Measurements from ENCODE around the gene ITGB8.

The ITGB8 gene

DNA sequence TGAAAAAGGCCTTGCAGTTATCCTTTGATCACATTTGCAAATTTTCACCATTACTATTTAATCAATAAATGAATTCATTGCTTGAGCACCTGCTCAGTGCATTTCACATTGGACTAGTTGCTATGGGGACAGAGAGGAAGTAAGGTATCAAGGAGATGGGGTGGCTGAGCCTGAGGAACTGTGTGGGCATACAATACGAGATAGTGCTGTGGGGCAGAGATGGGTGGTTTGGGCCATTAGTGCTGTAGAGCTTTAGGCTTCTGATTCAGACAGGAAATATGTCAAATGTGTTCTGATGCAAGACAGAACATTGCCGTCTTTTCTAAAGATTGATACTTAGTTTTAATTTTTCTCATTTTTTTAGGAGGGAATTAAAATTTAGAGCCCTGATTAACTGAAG, 13.2 kb downstream of the ITGB8 start:
- peak; percentile 69 for DNase-seq

DNA sequence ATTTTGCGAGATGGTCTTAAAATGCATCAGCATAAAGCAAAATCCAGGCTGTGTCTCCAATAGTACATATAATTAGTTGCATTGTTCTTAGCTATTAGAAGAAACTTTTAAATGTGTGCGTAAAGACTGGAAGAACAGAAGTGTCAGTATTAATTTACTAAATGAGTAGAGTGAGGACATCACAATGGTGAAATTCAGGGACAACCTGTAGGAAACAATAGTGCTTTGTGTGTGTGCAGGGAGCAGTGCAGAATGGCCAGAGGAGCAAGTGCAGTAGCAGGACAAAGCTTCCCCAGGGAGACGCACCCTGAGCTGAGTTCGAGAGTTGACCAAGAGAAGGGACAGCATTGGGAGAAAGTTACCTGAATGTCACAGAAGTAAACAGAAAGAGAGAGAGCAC, 13.7 kb downstream of the ITGB8 start:
- peak; percentile 71 for DNase-seq

GRCh38 chr7:20346577-20346976, 15.9 kb downstream of the ITGB8 start:
- DNase-seq, result no peak

GRCh38 chr7:20347680-20348079, 17.0 kb downstream of the ITGB8 start:
- no peak for DNase-seq

DNA sequence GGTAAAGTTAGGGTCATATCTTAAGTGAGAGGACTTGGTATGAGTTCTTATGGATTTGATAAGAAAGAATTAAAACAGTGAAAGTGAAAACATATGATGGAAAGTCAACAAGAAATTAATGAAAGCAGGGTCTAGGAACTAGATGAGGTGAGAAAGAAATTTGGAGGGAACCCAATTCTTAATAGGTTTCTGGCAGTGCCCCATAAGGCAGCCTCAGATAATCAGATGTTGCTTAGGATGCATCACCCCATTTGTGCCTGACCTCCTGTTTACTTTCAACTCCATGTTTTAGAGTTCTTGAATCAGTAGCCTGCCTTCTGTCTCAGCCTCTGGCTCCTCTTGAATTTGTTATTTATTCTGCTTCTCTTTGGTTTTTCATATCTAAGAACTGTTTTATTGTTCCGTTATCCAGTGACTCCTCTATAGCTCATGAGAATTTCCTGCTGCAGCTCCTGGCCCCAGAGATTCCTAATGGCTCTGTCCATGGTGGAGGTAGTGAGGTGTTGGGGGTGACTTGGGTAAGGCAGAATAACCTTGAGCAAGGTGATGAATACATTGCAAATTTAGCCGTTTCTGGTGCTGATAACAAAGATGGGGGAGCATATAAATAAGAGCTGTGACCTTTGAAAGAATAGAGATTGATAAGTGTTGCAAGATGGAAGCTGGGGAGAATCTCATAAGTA, 17.6 kb downstream of the ITGB8 start:
- no peak for DNase-seq

GRCh38 chr7:20350518-20350951, 19.8 kb downstream of the ITGB8 start:
- no peak for DNase-seq

DNA sequence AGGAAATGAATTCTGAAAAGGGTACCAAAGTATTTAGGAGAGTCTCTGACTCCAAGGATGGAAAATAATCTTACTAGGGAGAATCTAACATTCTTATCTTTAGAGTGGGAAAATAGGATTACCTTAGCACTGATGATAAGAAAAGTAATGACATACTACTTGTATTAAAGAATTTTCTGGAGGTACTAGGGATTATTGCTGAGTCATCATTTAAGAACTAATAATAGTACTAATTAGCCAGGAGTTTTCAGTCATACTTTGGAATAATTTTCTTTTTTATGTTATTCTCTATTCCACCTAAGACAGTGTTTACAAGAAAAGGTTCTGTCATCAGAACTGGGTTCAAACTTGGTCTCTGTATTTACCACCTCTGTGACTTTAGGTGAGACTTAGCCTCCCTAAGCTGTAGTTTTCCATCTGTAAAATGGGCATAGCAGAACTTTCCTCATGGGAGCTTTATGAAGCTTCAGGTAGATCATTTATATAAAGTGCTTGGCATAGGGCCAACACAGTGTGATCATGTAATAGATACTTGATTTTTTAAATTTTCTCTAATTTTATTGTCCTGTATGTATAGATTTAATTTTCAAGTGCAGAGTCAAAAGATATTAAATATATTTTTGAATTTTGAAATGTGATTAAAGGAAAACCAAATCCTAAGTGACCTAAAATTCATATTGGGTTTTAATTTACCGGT, 20.4 kb downstream of the ITGB8 start:
- no peak for DNase-seq

GRCh38 chr7:20351901-20352300, 21.2 kb downstream of the ITGB8 start:
- no peak for DNase-seq

DNA sequence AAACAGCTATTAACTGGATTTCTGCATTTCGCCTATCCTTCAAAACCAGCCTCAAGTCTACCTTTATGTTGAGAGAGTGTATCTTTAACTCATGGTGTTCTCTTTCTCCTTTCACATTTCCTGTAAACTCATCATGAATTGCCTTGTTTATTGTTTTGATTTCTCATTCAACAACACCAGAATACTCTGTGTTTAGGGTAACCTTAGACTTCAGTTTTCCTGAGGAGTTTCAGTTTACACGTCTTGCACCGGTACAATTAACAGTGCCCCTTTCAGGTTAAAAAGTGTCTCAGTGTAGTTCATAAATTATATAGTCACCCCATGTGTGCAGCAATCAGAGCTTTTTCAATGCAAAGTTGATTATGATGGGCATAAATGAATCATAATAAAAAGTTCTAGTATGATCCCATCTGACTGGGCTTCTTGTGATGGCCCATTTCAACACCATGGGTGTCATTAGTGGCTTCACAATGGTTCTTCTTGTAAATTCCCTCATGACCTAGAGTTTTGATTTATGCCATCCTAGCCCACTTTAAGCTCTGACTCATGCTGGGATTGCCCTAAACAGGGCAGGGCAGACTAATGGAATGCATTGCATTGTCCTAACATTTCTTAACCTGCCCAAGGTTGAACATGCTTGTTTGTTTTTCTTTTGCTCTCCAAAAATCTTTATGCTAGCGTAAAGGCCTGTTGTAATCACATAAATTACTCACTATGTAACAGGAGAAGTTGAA, 22.0 kb downstream of the ITGB8 start:
- no peak for DNase-seq

DNA sequence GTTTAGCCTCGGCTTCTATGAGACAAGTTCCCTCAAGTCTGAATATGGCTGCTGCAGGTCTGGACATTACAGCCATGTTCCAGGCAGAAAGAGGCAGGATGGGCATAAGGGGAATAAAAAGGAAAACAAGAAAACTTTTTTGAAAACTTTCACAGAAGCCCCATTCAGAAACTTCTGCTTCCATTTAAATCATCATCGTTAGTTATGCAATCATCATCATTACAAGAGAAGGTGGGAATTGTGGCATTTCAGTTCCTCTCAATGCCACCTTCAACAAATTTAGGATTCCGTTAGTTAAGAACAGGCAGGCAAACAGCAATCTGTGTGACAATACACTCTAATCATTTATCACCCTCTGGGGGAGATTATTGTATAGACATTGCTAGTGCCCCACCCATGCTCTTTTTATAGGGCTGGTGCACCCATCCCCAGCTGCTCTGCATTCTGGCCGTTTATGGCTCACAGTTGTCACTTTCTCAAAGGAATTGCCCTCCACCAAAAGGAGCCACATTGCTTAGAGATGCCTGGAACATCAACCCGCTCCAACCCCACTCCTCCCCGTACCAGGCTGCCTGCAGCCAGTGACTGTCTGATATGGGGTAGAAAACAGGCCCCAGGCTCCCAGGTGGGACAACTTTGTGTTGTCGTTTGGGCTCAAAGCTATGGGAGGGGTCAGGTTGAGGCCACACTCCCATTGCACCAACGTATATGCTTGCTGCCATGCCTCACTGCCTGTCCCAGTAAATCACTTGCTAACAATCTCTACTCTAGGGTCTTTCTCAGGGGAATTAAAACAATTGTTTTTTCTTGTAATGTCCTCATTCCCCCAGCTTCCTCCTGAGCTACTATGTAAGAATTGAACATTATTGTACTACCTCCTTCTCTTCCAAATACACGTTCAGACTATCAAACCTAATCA, 24.2 kb downstream of the ITGB8 start:
- DNase-seq, result no peak

DNA sequence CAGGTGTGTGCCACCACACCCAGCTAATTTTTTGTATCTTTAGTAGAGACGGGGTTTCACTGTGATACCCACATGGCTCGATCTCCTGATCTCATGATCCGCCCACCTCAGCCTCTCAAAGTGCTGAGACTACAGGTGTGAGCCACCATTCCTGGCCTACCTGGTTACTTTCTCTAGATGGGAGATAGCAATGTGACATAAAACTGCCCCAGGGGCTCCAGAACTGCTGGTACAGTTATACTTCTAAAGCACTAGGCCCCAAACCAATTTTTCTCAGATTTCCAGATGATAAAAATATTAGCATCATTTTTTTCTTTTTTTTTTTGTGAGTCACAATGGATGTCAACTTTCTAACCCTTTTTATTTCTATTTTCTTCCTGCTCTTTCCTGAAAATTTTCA, 27.4 kb downstream of the ITGB8 start:
- no peak for DNase-seq

DNA sequence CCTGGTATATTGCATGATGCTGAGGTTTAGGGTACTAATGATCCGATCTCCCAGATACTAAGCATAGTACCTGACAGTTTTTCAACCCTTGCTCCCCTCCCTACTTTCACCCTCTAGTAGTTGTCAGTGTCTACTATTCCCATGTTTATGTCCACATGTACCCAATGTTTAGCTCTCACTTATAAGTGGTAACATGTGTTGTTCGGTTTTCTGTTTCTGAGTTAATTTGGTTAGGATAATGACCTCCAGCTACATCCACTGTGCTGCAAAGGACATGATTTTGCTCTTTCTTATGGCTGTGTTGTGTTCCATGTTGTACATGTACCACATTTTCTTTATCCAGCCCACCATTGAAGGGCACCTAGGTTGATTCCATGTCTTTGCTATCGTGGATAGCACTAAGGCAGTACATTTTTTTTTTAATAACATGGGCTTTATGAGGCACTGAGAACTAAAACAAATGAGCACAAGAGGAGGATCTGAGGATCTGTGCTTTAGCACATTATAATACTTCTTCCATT, 28.1 kb downstream of the ITGB8 start:
- no peak for DNase-seq

DNA sequence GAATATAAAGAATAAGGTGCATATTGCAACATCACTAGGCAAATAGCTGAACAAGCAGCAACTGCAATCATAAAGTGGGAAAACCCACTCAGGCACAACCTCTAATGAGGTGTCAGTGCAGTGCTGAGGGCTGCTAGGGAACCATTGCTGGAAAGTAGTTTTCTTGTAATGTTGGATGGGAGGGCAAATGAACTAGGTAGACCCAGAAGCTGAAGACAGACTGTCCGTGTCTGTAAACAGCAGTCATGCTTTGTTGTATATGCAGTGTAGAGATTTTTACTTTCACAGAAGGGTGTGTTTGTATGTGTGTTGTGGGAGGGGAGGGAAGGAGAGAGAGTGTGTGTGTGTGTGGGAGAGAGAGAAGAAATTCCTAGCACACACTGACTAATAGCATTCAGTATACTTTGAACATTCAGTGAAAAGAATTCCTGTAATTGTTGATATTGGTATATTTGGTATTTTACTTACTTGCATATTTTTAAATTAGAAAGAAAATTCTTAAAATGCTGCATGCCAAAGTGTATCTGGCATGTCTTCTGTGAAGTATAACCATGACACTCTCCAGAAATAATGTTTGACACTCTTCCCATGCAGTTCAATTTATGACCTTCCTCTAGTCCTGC, 28.8 kb downstream of the ITGB8 start:
- DNase-seq, result no peak

DNA sequence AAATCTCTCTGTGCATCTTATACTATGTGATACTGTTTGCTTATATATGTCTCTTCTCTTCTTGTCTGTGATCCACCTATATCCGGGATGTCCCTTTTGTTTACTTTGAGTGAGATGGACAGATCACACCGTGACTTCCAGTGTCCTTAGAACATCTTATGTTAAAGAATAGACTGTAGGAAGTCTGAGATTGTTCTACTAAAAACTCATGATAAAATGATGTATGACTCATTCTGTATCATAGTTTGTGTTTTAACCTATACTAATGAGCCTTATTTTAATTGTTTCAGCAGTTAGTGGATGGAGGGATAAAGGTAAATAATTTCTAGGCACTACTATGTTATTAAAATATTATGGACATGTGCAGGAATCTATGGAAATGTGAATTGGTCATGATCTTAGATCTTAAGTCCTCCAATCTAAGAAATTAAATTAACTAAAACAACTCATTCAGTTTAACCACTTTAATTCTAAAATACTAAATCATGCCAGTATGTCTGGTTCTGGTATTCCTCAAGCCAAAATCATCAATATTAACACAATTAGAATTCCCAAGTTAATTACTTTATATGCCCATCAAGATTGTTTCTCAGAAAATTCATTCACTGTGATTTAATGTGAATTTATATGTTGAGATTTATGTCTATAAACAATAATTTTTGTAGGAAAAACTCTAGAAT, 32.0 kb downstream of the ITGB8 start:
- DNase-seq, result no peak

- DNase-seq, result no peak
Measured at GRCh38 chr7:20364571-20365196, 34.0 kb downstream of the ITGB8 start.

DNA sequence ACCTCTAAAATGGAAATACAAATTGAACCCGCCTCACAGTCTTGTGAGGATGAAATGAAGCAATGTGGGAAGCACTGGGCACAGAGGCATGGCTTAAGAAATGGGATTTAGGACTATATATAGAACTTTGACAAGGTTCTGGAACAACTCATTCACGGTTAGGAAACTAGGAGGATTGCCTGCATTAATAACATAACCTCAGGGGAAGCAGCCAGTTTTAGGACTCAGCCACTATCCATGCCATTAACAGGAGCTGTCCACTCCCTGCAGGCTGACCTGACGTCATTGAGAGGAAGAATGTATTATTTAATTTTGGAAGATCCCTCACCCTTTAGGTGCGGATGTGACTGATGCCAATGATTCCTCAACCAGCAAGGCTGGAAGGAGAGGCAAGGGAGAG, 34.8 kb downstream of the ITGB8 start:
- DNase-seq, result no peak

GRCh38 chr7:20374399-20374798, 43.7 kb downstream of the ITGB8 start:
- no peak for DNase-seq

- DNase-seq, result no peak
Measured at GRCh38 chr7:20376796-20377195, 46.1 kb downstream of the ITGB8 start.

GRCh38 chr7:20381406-20382034, 50.8 kb downstream of the ITGB8 start:
- no peak for DNase-seq

DNA sequence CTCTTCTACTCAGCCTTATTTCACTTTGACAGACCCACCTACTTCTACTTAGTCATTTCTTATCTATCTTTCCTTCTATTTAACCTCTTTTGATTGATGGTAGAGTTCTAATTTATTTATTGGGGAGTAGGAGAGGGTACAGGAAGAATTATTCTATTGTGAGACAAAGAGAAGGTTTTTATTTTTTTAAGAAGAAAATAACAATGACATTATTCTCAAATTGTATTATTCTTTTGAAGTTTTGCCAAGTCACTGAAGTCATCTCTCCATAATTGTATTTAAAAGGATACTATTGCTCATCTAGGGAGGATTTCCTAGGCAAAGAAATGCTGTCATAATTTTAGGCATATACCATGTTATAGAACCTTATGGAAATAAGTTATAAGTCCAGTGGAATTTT, 52.7 kb downstream of the ITGB8 start:
- DNase-seq, result no peak

DNA sequence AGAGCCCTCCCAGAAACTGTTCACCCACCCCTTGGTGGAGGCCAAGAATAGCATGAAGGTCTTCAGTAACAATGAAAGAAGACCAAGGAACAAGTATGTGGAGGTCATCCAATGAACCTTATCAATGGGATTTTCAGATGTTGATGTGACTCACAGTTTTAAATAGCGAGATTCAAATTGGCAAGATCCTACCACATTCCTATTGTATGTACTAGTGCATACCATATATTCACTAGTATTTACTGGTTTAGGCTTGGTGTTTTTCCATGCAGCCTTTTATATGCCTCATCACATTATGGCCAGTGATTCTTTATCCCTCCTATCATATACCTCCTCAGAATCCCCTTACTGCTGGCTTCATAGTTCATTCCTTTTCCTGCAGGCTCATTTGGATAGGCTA, 54.4 kb downstream of the ITGB8 start:
- DNase-seq, result no peak

Measured in retina (tissue), 1 donor.